GM20000 (cell line): ENCODE measurements around the gene PAGR1.
A peak's percentile ranks its signal among the peaks of the same experiment; 100 is the strongest.
"Not testable (repeated sequence)": the region's sequence is repeated elsewhere in the genome, so short reads cannot be mapped to it uniquely, and the experiment has no call there.

Source experiments
- DNase-seq: peaks from one replicate; pipeline ENCODE4 v3.0.0; 2012; ENCODE audit warnings: low spot score
- CTCF ChIP-seq: IDR thresholded peaks from 2 replicates; pipeline ENCODE4 v1.5.1; 2012; ENCODE audit warnings: mild to moderate bottlenecking, control low read depth; ENCODE audit errors: extremely low read depth, missing control alignments

The PAGR1 gene

GRCh38 chr16:29790183-29790948, 25.6 kb upstream of the PAGR1 start, which contains the start of gene KIF22:
TSS of gene KIF22 (plus strand) at chr16:29790751. CDS start at chr16:29790760, 9 bp downstream.
- DNase-seq, result peak; percentile 97

GRCh38 chr16:29790949-29791844, 24.8 kb upstream of the PAGR1 start:
- TF ChIP-seq CTCF, result no peak
- DNase-seq, result no peak

More at GRCh38 chr16:29790183-29790948, 25.6 kb upstream of the PAGR1 start, which contains the start of gene KIF22:
- peak; percentile 84 for TF ChIP-seq CTCF

GRCh38 chr16:29791845-29792807, 23.8 kb upstream of the PAGR1 start:
- TF ChIP-seq CTCF, result no peak

GRCh38 chr16:29793153-29793552, 22.8 kb upstream of the PAGR1 start:
- not testable (repeated sequence) for DNase-seq

More at GRCh38 chr16:29791845-29792807, 23.8 kb upstream of the PAGR1 start:
- DNase-seq, result no peak

DNA sequence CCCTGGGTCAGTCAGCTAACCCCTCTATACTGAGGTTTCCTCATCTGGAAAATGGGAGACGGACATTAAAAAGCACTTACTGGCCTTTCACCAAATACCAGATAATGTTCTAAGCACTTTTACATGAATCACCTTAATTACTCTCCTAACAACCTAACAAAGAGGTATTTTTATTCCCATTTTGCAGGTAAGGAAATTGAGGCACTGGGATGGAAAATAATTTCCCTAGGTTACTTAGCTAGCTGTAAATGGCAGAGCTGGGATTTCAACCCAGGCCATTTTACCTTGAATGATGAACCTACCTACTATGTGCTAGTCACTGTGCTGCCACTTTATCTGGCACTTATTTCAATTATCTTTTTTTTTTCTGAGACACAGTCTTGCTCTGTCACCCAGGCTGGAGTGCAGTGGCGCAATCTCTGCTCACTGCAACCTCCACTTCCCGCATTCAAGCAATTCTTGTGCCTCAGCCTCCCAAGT, 21.7 kb upstream of the PAGR1 start:
- DNase-seq, result no peak
- TF ChIP-seq CTCF, result no peak

DNA sequence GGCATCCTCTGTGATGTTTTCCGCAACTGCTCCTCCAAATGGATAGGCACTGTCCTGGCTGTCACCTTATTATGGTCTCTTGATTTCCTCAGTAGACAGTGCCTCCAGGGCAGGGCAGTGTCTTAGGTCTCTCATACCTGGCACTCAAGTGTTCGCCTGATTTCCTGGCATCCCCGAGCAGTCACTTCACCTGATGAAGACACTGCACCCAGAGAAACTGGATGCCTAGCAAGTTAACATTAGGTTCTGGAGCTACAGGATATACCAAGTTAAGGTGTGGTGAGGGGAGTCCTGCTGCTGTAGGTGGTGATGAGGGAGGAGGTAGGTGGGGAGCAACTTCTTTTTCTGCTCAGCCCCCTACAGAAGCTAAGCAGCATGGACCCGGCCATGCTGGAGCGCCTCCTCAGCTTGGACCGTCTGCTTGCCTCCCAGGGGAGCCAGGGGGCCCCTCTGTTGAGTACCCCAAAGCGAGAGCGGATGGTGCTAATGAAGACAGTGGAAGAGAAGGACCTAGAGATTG, 13.5 kb upstream of the PAGR1 start:
- no peak for TF ChIP-seq CTCF
- no peak for DNase-seq

- DNase-seq, result no peak
- no peak for TF ChIP-seq CTCF
Observed at GRCh38 chr16:29804020-29804419, 11.9 kb upstream of the PAGR1 start.
